CD4-positive, alpha-beta memory T cell (primary cell): ENCODE results near the gene ZDHHC11. TPM values are rescaled to one million over a fixed set of nuclear protein-coding genes. Genes with fewer than 3 reads are reported as not detected.
"Not testable (repeated sequence)": the region's sequence is repeated elsewhere in the genome, so short reads cannot be mapped to it uniquely, and the experiment has no call there.

Experiments
- CTCF ChIA-PET: fragments of 350-600 bp; sonication (Branson Sonifier 250); formaldehyde crosslinking; loops from one replicate; lab custom pipeline; 2021; ENCODE audit warnings: inconsistent platforms; ENCODE audit not compliant: partially characterized antibody; lab: Charles Lee
- POLR2A ChIA-PET: fragments of 350-600 bp; sonication (Branson Sonifier 250); formaldehyde crosslinking; loops from one replicate; lab custom pipeline; 2021; ENCODE audit not compliant: partially characterized antibody; lab: Charles Lee
- DNase-seq, 5 donors: peaks; one replicate each; pipeline versions ENCODE4 v3.0.0 to v3.0.0-alpha.2; 2020 to 2022; ENCODE audit warnings: mixed read lengths in 1 of 5
- H3K27ac ChIP-seq: one replicate; pipeline ENCODE4 v1.7.0; 2013; ENCODE audit warnings: low read depth, low read length
- H3K27me3 ChIP-seq: 2 replicates; pipeline ENCODE4 v1.7.0; 2013; ENCODE audit warnings: mild to moderate bottlenecking, low read length, moderate library complexity; ENCODE audit not compliant: insufficient read depth
- H3K36me3 ChIP-seq: 2 replicates; pipeline ENCODE4 v1.7.0; 2013; ENCODE audit warnings: mild to moderate bottlenecking, low read length, moderate library complexity; ENCODE audit not compliant: insufficient read depth
- H3K4me1 ChIP-seq: 2 replicates; pipeline ENCODE4 v1.7.0; 2013; ENCODE audit warnings: mild to moderate bottlenecking, low read length, moderate library complexity; ENCODE audit not compliant: insufficient read depth
- H3K4me3 ChIP-seq, 2 donors: one replicate each; pipeline ENCODE4 v1.7.0; 2013; ENCODE audit warnings: low read length in 2 of 2, mild to moderate bottlenecking in 1 of 2
- H3K9me3 ChIP-seq, 2 donors: one replicate each; pipeline ENCODE4 v1.7.0; 2013; ENCODE audit warnings: low read length in 2 of 2, control low read depth in 1 of 2; ENCODE audit not compliant: control insufficient read depth in 1 of 2
- H3K27ac Mint-ChIP-seq, 7 donors: one replicate each; pipeline ENCODE4 v1.8.0; 2020 to 2021; ENCODE audit warnings: mixed read lengths in 7 of 7, mild to moderate bottlenecking in 6 of 7, inconsistent platforms in 3 of 7, moderate library complexity in 3 of 7
- H3K27me3 Mint-ChIP-seq, 2 donors: one replicate each; pipeline ENCODE4 v1.8.0; 2020 to 2021; ENCODE audit warnings: mixed read lengths in 2 of 2
- H3K36me3 Mint-ChIP-seq, 2 donors: one replicate each; pipeline ENCODE4 v1.8.0; 2020 to 2021; ENCODE audit warnings: mixed read lengths in 2 of 2, inconsistent platforms in 1 of 2, mild to moderate bottlenecking in 1 of 2
- H3K4me1 Mint-ChIP-seq, 4 donors: one replicate each; pipeline ENCODE4 v1.8.0; 2020 to 2021; ENCODE audit warnings: mixed read lengths in 4 of 4, mild to moderate bottlenecking in 1 of 4
- H3K4me3 Mint-ChIP-seq, 8 donors: one replicate each; pipeline ENCODE4 v1.8.0; 2020 to 2021; ENCODE audit warnings: mixed read lengths in 8 of 8, mild to moderate bottlenecking in 7 of 8, moderate library complexity in 6 of 8, inconsistent platforms in 3 of 8
- H3K9me3 Mint-ChIP-seq, 8 donors: one replicate each; pipeline ENCODE4 v1.8.0; 2020 to 2021; ENCODE audit warnings: mixed read lengths in 8 of 8, mild to moderate bottlenecking in 5 of 8, inconsistent platforms in 3 of 8, moderate library complexity in 1 of 8
- intact Hi-C: fragments of 100-400 bp; cut with micrococcal nuclease; formaldehyde crosslinking; loops from one replicate; pipeline ENCODE4 v1.15.1; 2023
- polyA plus RNA-seq, 2 donors: library from polyadenylated mRNA; unstranded; fragments of 300-500 nt; fragmentation: Illumina TruSeq; gene quantifications; one replicate each; pipeline ENCODE4 v1.2.3, GENCODE V29; 2021
- total RNA-seq, 2 experiments: library from RNA; stranded (reverse); gene quantifications; one replicate each; pipeline ENCODE4 v1.2.3, GENCODE V29; 2021

ZDHHC11 gene
- total and polyA plus RNA-seq, 4 experiments from 2014 or later: 0.28 to 15.3 (median 15.1) TPM; not detected in 1

DNA sequence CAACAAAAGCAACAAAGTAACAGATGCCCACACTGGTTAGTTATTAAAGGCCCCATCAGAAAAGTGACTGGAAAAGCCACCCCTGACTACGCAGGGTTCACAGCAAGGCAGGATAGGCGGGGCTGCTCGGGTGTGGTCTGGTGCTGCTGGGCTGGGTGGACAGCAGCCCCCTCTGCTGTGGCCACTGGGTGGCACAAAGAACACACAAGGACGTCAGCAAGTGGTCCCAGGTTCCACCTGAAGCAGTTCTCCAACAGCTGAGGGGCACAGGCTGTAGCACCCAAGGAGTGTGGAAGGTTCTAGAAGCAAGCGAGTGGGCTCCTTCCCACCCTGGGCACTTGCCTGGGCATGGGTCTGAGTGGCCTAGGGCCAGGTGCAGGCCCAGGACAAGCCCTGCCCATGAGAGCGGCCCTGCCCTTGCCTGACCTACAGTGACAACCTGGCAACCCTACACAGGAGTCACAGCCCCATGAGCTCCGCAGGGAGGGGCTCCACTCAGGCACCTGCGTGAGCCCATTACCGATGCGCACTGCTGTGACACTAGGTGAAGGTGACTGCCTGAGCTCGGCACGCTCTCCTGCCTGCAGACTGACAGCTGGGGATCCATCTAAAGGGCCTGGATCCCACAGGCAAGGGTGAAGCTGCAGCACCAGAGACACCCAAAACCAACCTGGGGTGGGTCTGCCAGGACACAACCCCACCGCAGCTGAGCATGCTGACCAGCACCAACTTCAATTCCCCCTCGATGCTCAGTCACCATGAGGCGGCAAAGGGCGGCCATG, 33.8 kb upstream of the ZDHHC11 start:
- intact Hi-C loops: no loop called here
- peak in 1 of 5 donors; percentile 13 for DNase-seq
- peaks cover 67 to 85% of the 10 kb centered on the region in 2 donors for H3K36me3 Mint-ChIP-seq
- Histone ChIP-seq H3K4me1 (peaks cover 5% of the 10 kb centered on the region), H3K4me3 (no peak overlapping the region), H3K27me3 (no peaks in the 10 kb centered on the region), H3K27ac (no peak overlapping the region), H3K9me3 (no peaks in the 10 kb centered on the region), H3K36me3 (peaks cover 81% of the 10 kb centered on the region)
- H3K27ac Mint-ChIP-seq: peak overlapping the region in 1 of 7 donors; percentile 51
- CTCF ChIA-PET: no interaction called here
- POLR2A ChIA-PET: no interaction called here
- peaks cover 0 to 6% (median 0%) of the 10 kb centered on the region in 8 donors for H3K9me3 Mint-ChIP-seq
- H3K27me3 Mint-ChIP-seq: no peaks in the 10 kb centered on the region
- H3K4me1 Mint-ChIP-seq: peaks cover 17 to 48% (median 26%) of the 10 kb centered on the region in 4 donors
- no peak overlapping the region for H3K4me3 Mint-ChIP-seq

DNA sequence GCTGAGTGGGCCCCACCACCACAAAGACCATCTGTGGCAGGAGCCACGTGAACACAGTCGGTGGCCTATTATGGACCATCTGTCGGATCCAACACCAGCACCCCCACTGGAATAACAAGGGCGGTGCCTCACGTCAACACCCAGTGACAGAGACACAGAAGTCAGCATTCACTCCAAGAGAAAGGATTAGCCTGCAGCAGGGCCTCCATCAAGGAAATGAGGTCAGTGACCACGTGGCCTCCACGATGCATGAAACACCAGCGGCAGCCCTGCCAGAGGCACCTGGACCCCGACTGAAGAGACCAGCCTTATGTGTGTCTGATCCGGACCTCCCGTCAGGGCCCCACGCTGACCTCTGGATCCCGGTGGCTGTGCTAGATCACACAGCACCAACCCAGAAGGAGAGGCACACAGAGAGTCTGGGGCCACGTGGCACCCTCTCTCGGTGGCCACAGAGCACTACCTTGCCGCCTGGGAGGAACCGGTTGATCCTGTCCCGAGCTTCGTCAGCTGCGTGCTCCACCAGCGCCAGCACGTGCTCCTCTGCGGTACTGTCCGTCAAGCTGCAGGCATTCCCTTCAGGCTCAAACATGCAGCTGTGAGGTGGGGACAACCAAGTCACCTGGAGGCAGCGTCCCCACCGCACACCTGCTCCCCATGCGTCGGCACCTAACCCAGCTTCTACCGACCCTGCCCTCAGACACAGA, 32.8 kb upstream of the ZDHHC11 start:
- Mint-ChIP-seq H3K36me3 (peaks cover 63 to 77% of the 10 kb centered on the region in 2 donors), H3K4me1 (peaks cover 15 to 39% (median 23%) of the 10 kb centered on the region in 4 donors), H3K27ac (peak overlapping the region in 2 of 7 donors; percentile 12 to 93), H3K9me3 (peaks cover 0 to 6% (median 0%) of the 10 kb centered on the region in 8 donors), H3K4me3 (no peak overlapping the region), H3K27me3 (no peaks in the 10 kb centered on the region)
- no peaks in the 10 kb centered on the region for H3K27me3 ChIP-seq
- peak in 1 of 5 donors; percentile 27 for DNase-seq
- CTCF ChIA-PET: no interaction called here
- intact Hi-C loops: no loop called here
- no peaks in the 10 kb centered on the region for H3K9me3 ChIP-seq
- no peak overlapping the region for H3K4me3 ChIP-seq
- peaks cover 72% of the 10 kb centered on the region for H3K36me3 ChIP-seq
- peaks cover 5% of the 10 kb centered on the region for H3K4me1 ChIP-seq
- POLR2A ChIA-PET: no interaction called here
- no peak overlapping the region for H3K27ac ChIP-seq

DNA sequence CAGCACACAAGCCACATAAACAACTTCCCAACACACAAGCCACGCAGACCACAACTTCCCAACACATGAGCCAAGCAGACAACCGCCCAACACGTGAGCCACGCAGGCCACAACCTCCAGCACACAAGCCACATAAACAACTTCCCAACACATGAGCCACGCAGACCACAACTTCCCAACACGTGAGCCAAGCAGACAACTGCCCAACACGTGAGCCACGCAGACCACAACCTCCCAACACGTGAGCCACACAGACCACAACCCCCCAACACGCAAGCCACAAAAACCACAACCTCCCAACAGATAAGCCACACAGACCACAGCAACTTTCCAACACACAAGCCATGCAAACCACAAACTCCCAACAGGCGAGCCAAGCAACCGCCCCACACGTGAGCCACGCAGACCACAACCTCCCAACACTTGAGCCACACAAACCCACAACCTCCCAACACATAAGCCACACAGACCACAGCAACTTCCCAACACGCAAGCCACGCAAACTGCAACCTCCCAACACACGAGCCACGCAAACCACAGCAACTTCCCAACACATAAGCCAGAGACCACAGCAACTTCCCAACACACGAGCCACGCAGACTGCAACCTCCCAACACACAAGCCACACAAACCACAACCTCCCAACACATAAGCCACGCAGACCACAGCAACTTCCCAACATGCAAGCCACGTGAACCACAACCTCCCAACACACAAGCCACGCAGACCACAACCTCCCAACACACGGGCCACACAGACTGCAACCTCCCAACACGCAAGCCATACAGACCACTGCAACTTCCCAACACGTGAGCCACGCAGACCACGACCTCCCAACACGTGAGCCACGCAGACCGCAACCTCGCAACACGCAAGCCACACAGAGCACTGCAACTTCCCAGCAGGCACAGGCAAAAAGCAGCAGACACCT, 31.7 kb upstream of the ZDHHC11 start:
- Histone ChIP-seq H3K9me3 (no peaks in the 10 kb centered on the region), H3K36me3 (peaks cover 69% of the 10 kb centered on the region), H3K27me3 (no peaks in the 10 kb centered on the region), H3K4me1 (peaks cover 5% of the 10 kb centered on the region), H3K4me3 (no peak overlapping the region), H3K27ac (no peak overlapping the region)
- H3K9me3 Mint-ChIP-seq: peaks cover 0 to 6% (median 0%) of the 10 kb centered on the region in 8 donors
- peak in 1 of 5 donors; percentile 27 for DNase-seq
- H3K36me3 Mint-ChIP-seq: peaks cover 57 to 75% of the 10 kb centered on the region in 2 donors
- H3K4me1 Mint-ChIP-seq: peaks cover 14 to 35% (median 17%) of the 10 kb centered on the region in 4 donors
- no peaks in the 10 kb centered on the region for H3K27me3 Mint-ChIP-seq
- H3K27ac Mint-ChIP-seq: peak overlapping the region; percentile 53 to 93 (median 88)
- intact Hi-C loops: no loop called here
- peak overlapping the region; percentile 8 to 59 (median 49) for H3K4me3 Mint-ChIP-seq
- POLR2A ChIA-PET: no interaction called here
- CTCF ChIA-PET: no interaction called here

DNA sequence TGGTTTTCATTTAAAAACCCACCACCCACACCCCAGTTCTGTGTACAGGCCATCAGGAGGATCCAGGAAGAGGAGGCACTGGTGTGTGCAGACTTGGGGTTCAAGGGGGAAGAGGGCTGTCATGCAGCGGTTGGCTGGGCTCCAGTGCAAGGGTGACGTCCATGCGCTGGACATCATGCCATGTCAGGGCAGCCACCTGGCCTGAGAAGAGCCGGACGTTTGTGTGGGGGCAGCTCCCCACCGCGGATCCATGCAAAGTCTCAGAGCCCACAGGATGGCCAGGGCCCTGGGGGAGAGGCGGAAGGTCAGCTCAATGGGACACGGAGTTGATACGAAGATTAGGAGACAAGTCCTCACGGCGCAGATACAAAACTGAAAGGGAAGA, 30.8 kb upstream of the ZDHHC11 start:
- Histone ChIP-seq H3K9me3 (no peaks in the 10 kb centered on the region), H3K27ac (no peak overlapping the region), H3K36me3 (peaks cover 64% of the 10 kb centered on the region), H3K27me3 (no peaks in the 10 kb centered on the region), H3K4me1 (peaks cover 5% of the 10 kb centered on the region), H3K4me3 (no peak overlapping the region)
- Mint-ChIP-seq H3K4me3 (no peak overlapping the region), H3K27ac (peak overlapping the region in 4 of 7 donors; percentile 64 to 93 (median 84)), H3K4me1 (peaks cover 14 to 35% (median 18%) of the 10 kb centered on the region in 4 donors), H3K27me3 (no peaks in the 10 kb centered on the region), H3K9me3 (peaks cover 0 to 6% (median 0%) of the 10 kb centered on the region in 8 donors), H3K36me3 (peaks cover 55 to 70% of the 10 kb centered on the region in 2 donors)
- no peak for DNase-seq
- POLR2A ChIA-PET: no interaction called here
- intact Hi-C loops: no loop called here
- CTCF ChIA-PET: no interaction called here

DNA sequence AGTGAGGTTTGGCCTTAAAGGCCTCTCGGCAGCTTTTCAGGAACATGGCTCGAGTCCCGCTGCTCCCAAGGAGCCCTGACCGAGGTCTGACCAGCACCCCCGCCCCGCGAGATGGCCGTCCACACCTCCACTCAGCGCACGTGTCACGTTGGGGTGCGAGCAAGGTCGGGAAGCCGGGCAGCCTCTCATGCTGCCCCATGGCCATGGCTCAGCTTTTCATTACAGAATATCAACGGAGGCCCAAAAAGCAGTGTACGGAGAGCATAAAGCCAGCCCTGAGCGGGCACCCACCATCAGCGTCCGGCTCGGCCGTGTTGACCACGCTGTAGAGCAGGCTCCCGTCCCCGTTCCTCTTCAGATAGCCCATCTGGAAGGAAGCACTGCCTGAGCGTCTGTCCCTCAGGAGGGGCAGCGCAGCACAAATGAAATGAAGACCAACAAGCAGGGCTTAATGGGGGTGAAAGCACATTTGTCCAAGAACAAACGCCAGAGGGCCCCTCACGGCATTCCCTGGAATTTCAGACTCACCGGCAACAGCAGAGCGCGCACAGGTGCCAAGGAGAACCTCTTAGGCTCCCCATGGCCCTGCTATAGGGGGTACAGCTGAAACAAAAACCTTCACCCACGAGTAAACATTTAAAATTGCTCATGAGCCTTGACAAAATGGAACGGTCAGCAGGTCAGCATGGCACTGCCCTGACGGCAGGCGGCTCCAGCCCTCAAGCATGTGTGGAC, 30.2 kb upstream of the ZDHHC11 start:
- Mint-ChIP-seq H3K27ac (peak overlapping the region in 1 of 7 donors; percentile 46), H3K27me3 (no peaks in the 10 kb centered on the region), H3K9me3 (peaks cover 0 to 6% (median 0%) of the 10 kb centered on the region in 8 donors), H3K36me3 (peaks cover 49 to 70% of the 10 kb centered on the region in 2 donors), H3K4me1 (peaks cover 14 to 35% (median 18%) of the 10 kb centered on the region in 4 donors), H3K4me3 (no peak overlapping the region)
- Histone ChIP-seq H3K27ac (no peak overlapping the region), H3K4me1 (peaks cover 5% of the 10 kb centered on the region), H3K4me3 (no peak overlapping the region), H3K27me3 (no peaks in the 10 kb centered on the region), H3K9me3 (no peaks in the 10 kb centered on the region), H3K36me3 (peaks cover 64% of the 10 kb centered on the region)
- DNase-seq: no peak
- CTCF ChIA-PET: no interaction called here
- intact Hi-C loops: no loop called here
- POLR2A ChIA-PET: no interaction called here

DNA sequence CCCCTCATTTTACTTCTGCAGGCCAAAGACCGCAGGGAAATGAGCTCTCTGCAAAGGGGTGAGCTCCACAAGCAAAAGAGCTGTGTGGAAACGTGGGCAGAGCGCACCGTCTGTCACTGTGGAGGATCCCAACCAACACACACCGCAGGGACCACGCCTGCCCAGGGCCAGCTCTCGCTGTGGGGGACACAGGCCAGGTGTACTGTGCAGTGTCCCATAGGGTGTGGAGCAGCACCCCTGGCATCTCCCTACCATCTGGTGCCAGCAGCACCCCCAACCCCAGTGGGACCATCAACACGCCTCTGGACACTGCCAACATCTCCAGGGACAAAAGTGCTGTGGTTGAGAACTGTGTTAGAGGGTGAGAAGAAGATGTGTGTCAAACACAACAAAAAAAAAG, 27.9 kb upstream of the ZDHHC11 start:
- H3K4me3 Mint-ChIP-seq, H3K4me1 ChIP-seq, H3K9me3 ChIP-seq, CTCF ChIA-PET, intact Hi-C loops, H3K27me3 Mint-ChIP-seq, H3K4me3 ChIP-seq, H3K9me3 Mint-ChIP-seq, H3K27ac ChIP-seq, DNase-seq, H3K27me3 ChIP-seq, POLR2A ChIA-PET, H3K27ac Mint-ChIP-seq: not testable (repeated sequence)
- Mint-ChIP-seq H3K4me1 (peaks cover 12 to 31% (median 18%) of the 10 kb centered on the region in 4 donors), H3K36me3 (peaks cover 53 to 71% of the 10 kb centered on the region in 2 donors)
- peaks cover 61% of the 10 kb centered on the region for H3K36me3 ChIP-seq
